ENCODE data around the gene CYTIP.

The CYTIP gene

DNA sequence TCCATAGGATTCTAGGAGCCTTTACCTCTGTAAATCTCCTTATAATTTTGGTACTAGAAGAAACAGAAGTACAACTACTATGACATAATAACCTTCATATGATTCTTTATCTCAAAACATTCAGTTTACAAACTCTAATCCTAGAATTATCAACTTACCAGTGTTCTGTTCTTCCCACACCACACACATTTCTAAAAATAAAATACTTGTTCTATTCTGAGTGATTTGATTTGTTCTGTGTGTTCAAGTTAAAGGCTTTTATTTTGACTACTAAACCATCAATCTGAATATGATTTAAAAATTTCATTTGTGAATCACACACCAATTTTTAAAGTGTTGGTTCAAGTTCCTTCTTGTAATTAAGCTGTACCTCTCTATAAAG, 16.0 kb downstream of the CYTIP start:
- DNase-seq (ENCODE audit: low read depth) = no peak
- TF ChIP-seq, protein P1, sequence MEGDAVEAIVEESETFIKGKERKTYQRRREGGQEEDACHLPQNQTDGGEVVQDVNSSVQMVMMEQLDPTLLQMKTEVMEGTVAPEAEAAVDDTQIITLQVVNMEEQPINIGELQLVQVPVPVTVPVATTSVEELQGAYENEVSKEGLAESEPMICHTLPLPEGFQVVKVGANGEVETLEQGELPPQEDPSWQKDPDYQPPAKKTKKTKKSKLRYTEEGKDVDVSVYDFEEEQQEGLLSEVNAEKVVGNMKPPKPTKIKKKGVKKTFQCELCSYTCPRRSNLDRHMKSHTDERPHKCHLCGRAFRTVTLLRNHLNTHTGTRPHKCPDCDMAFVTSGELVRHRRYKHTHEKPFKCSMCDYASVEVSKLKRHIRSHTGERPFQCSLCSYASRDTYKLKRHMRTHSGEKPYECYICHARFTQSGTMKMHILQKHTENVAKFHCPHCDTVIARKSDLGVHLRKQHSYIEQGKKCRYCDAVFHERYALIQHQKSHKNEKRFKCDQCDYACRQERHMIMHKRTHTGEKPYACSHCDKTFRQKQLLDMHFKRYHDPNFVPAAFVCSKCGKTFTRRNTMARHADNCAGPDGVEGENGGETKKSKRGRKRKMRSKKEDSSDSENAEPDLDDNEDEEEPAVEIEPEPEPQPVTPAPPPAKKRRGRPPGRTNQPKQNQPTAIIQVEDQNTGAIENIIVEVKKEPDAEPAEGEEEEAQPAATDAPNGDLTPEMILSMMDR (IDR thresholded peaks at IDR 0.05; ENCODE audit: insufficient read depth, low read depth, low read length, missing control alignments) = no peak
- no peak overlapping the region for H3K4me3 ChIP-seq (ENCODE audit: low read depth, low read length)

DNA sequence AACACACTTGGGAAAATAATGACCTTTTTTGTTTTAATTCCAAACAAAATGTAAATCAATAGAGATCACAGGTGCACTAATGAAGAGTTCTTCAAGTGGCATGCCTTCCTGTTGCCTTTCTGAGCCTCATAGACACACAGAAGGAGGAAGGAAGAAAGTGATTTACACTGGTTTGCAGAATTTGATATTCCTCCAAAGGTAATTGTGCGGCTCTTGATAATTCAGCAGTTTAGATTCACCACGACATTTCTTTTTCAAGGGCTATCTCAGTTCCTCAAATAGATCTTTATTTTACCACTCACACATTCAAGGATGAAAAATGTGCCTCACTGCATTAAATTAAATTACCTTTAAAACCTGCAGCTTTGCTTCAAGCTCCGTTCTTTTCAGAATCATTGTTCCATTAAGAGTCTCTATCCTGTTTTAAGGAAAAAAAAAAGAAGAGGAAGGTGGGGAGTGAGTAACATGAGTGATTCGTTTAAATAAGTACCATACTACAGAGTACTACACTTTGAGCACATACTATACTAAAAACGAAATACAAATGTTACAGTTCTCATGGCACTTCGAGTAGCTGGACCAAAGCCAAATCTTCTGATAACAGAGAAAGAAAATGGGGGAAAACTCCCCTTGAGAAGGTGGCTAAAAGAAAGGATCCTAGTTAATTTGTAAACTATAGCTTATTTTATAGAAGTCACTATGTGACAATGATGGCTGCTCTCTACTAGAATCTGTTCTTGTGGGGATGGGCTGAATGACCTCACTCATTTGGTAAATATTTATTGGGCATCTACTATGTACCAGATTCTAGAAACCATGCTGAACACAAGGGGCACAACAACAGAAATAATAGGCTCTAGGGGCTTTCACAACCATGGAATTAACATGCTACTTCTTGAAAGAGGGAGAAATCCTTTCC, 16.6 kb downstream of the CYTIP start:
- TF ChIP-seq, protein P1 (IDR thresholded peaks at IDR 0.05; ENCODE audit: insufficient read depth, low read depth, low read length, missing control alignments) = no peak
- DNase-seq (ENCODE audit: low read depth) = no peak
- no peak overlapping the region for H3K4me3 ChIP-seq (ENCODE audit: low read depth, low read length)

DNA sequence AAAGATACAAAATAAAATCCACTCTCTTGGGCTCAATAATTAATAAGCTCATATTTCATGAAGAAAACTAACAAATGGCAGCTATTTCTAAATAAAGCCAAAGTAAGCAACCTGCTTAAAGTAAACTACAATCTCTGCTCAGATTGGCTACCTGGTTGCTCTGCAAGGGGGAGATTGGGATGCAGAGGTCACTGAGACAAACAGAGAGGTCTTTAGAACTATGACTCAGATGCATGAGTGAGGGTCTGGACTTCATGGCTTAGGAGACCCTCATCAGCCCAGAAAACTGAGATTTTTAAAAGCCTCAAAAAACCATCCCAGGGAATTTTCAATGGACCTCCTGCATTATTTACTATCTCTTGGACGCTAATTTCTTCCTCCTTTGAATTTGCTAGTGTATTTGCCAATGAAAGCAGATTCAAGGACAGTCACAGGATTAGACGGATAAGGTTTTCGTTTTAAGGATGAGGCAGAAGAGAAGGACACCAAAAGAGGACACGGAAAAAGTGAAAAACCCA, 17.4 kb downstream of the CYTIP start:
- no peak overlapping the region for H3K4me3 ChIP-seq (ENCODE audit: low read depth, low read length)
- TF ChIP-seq, protein P1 (IDR thresholded peaks at IDR 0.05; ENCODE audit: insufficient read depth, low read depth, low read length, missing control alignments) = no peak
- no peak for DNase-seq (ENCODE audit: low read depth)

DNA sequence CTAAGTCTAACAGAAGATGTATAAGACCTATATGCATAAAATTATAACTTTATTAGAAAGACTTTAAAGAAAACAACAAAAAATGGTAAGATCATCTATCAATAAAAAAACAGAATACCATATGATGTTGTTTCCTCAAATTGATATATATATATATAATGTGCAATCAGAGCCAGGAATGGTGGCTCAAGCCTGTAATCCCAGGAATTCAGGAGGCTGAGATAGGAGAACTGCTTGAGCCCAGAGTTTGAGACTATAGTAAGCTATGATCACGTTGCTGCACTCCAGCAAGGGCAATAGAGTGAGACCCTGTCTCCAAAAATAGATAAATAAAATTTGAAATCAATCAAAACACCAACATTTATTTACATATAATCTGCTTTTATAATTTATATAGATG, 19.5 kb downstream of the CYTIP start:
- no peak overlapping the region for H3K4me3 ChIP-seq (ENCODE audit: low read depth, low read length)
- TF ChIP-seq, protein P1 (IDR thresholded peaks at IDR 0.05; ENCODE audit: insufficient read depth, low read depth, low read length, missing control alignments) = no peak
- no peak for DNase-seq (ENCODE audit: low read depth)

DNA sequence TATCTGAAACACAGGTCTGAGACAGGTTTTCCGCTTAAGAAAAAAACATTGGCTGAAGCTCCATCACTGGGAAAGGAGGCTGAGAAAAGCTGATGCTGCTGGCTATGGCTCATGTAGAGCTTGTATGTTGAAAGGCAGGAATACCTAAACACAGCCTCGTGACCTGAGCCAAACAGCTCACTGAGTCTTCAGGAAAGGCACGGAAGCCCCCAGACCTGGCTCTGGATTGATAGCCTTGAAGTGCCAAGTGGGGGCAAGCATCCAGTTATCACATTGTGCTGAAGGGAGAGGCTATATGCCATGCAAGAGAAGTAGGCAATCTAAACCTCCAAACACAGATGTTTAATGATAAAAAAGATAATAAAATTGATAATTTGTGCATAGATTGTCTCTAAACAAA, 21.9 kb downstream of the CYTIP start:
- TF ChIP-seq, protein P1 (IDR thresholded peaks at IDR 0.05; ENCODE audit: insufficient read depth, low read depth, low read length, missing control alignments) = no peak
- no peak for DNase-seq (ENCODE audit: low read depth)
- no peak overlapping the region for H3K4me3 ChIP-seq (ENCODE audit: low read depth, low read length)

DNA sequence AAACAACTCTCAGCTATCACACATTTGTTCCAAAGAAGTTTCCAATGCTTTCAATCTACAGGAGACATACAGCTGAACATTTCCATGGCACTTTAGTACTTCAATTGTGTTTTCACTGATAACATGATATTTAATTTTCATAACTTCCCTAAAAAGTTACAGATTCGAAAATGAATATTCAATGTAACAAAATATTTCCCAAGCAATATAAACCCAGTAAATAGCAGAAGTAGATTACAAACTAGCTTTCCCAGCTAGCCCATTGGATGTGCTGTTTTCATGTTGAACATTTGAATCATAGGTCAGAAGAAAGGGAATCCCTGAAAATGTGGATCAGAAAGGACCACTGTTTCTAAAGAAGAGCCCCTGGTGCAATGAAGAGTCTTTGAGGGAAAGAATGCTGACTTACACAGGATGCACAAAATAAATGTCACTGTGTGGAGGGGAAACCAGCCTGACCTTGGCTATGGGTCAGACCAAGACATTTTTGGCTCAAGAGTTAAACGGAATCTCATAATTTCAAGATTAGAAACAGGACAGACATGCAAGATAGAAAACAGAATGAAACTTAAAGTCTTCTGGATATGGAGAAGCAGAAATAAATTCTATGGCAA, 22.5 kb downstream of the CYTIP start:
- TF ChIP-seq, protein P1 (IDR thresholded peaks at IDR 0.05; ENCODE audit: insufficient read depth, low read depth, low read length, missing control alignments) = no peak
- no peak for DNase-seq (ENCODE audit: low read depth)
- no peak overlapping the region for H3K4me3 ChIP-seq (ENCODE audit: low read depth, low read length)

Data from GM12865 (cell line).